NCI-H1436 treated with DMSO at 0.1 percent for 48 hours (cell line): ENCODE data around the gene SLC22A12.

Experiments
- DNase-seq: peaks from one replicate; lab custom pipeline; 2025; lab: John Stamatoyannopoulos, UW

SLC22A12 gene

DNA sequence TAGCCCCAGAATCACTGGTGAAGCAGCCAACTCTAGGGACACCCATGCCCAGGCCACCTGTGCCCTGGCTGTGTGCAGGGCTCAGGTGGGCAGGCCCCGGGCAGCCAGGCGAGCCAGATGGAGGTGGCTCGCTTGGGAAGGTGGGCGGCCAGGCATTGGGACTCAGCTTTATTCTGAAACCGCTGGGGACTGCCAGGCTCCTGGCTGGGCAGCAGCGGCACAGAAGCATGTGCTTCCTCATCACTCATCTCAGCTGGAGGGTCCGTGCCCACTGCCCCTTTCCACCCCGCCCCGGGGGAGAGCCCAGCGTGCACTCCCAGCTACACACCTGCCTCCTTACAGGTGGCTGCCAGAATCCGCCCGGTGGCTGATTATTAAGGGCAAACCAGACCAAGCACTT is 27.1 kb upstream of the SLC22A12 start:
- no peak for DNase-seq

GRCh38 chr11:64564419-64564818 is 26.6 kb upstream of the SLC22A12 start:
- DNase-seq: no peak

DNA sequence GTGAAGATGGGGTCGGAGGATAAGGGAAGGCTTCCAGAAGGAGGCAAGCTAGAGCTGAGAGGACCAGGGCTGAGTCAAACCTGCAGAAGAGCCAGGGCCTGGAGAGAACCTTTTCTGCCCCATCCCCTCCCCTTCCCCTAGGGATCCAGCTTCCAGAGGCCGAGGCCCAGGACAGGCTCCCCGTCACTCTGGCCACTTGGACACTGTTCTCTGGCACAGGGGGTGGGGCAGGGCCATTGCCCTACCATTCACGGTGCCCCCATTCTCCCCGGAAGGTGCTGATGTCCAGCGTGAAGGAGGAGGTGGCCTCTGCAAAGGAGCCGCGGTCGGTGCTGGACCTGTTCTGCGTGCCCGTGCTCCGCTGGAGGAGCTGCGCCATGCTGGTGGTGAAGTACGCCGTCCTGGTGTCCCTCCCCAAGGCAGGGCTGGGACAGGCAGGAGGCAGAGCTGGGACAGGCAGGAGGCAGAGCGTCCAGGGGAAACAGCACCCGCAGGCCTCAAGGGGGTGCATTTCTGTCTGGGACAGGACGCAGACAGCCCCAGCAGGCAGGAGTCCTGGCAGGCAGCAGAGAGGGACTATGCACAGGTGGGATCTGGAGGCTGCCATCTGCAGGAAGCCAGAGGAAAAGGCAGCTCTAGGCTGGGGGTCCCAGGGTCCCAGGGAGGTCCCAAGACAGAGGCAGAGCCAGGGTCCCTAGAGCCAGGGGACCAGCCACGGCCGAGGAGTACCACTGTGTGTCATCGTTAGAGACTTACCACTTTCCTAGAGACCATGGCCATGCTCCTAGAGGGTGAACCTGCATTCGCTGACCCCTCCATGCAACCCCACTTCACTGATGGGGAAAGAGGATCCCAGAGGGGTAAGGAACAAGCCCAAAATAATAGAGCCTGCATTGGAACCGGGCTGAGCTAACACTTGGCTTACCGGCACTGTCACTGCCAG is 25.8 kb upstream of the SLC22A12 start:
- DNase-seq: no peak

DNA sequence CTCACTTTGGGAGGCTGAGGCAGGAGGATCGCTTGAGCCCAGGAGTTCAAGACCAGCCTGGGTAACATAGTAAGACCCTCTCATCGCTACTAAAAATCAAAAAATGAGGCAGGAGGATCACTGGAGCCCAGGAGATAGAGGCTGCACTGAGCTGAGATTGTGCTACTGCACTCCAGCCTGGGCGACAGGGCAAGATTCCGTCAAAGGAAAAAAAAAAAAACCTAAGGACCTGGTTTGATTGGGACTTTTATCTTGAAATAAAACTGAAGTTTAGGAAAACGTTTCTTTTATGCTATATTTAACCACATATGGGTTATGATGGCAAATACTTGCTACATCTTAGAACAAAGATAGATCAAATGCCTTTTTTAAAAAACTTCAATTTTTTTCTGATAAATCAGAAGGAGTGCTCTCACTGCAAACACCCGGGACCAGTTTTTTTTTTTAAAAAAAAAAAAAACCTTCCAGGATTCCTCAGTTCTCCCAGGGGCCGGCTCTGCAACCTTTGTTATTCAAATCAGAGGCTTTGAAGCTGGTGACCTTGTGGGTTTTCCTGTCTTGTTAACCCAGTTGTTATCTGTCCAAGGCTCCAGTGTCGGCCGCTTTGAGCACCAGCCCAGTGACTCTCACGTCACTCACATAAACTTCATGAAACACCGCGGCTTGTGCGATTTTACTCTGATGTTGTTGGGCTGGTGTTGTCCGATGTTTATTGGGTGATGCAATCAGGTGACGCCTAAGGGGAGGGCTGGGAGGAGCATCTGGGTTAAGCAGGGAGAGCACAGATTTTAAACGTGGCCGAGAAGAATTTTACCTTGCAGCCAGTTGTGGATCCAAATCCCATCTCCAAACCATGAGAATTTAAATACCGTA is 24.7 kb upstream of the SLC22A12 start:
- DNase-seq: peak; percentile 8

GRCh38 chr11:64566915-64567891 is 23.8 kb upstream of the SLC22A12 start:
- no peak for DNase-seq

- no peak for DNase-seq
Observed at GRCh38 chr11:64568041-64568571, 22.9 kb upstream of the SLC22A12 start.

- no peak for DNase-seq
Observed at GRCh38 chr11:64568584-64569140, 22.4 kb upstream of the SLC22A12 start.

DNA sequence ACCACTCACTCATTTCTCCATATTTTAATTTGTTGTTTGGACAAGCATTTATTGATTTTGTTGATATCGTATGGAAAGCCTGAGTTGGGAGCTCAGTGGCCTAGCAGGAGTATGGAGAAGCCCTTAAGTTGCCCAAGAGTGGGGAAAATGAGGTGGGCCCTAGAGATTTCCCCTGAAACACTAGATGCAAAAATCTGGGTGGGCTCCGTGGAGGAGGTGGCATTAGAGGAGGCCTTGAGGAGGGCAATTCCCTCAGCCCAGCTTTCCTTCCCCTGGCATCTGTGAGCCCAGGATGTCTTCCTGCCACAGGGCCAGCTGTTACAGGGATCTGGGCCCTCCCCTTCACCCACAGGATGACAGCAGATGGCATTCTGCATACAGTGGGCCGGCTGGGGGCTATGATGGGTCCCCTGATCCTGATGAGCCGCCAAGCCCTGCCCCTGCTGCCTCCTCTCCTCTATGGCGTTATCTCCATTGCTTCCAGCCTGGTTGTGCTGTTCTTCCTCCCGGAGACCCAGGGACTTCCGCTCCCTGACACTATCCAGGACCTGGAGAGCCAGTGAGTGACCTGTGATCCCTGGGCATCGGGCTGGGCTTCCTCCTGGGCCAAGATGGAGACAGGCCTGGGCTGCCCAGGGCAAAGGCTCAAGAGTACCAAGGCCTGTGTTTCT is 21.6 kb upstream of the SLC22A12 start:
- DNase-seq: no peak

- DNase-seq: no peak
Observed at GRCh38 chr11:64570341-64570740, 20.7 kb upstream of the SLC22A12 start.

DNA sequence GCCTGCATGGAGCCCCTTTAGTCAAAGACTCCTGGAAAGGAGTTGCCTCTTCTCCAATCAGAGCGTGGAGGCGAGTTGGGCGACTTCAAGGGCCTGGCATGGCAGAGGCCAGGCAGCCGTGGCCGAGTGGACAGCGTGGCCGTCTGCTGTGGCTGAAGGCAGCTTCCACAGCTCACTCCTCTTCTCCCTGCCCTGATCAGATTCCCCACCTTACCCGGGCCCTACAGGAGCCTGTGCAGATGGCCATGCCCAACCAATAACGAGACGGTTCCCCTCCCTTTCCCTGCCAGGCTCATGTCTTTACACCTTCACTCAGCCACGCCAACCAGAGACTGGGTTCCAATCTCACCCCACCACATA is 20.0 kb upstream of the SLC22A12 start:
- no peak for DNase-seq

DNA sequence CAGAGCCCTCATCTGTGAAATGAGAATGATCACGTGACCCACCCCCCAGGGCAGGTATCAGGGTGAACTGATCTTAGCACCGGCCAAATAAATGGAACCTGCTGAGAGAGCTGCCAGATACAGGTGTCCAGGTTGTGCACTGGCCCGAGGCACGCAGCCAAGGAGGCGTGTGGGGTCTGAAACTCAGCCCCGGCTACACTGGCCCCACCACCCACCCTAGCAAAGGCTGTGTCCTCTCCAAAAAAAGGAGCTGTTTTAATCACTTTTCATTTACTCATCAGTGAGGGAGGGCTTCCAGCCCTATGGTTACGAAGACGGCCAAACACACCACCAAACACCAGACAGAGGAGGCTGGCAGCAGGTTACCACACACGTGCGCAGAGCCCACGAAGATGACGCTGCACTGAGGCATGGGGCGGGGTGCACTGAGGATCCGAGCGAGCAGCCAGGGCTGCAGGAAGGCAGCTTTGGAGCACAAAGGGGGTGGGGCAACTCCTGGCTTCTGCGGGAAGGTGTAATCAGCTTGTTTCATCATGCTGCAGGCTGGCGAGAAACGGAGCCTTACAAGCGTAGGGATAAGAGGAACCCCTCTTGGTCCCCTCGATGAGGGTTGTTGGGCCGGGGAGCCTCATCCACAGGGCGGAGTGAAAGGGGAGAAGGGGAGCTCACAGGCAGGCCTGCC is 19.5 kb upstream of the SLC22A12 start:
- DNase-seq: no peak

DNA sequence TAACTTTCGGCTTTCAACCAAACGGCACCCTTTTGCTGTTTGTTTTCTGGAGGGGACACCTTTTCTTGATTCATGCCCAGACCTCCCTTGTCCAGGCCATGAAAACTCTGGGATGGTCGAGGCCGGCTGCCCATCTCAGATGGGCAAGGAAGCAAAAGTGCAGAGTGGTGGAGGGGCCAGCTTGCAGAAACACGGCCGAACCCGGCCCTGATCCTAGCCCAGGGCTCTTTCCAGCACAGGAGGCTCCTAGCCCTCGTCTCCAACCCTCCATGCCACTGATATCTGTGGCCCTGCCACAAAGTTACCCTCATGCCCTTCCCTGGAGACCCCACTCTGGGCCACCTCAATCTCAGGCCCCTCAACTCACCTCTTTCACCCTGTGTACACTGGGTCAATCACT is 18.9 kb upstream of the SLC22A12 start:
- DNase-seq: no peak

- DNase-seq: no peak
Observed at GRCh38 chr11:64577202-64577601, 13.8 kb upstream of the SLC22A12 start.

DNA sequence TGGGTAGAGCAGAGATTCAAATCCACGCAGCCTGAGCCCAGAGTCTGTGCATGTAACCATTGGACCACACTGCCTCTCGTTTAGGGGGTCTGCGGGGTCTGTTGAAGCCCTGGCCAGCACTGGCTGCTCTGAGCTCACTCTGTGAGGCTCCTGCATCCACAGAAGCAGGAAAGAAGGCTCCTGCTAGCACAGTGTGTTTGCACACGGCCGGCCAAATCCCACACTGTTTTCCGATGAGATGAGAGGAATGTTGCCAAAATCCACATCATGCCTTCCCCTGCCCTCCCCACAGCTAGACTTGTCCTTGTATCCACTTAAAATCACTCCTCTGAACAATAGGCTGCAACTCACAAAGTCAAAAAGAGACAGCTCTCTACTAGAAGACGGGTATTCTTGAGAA is 10.6 kb upstream of the SLC22A12 start:
- DNase-seq: no peak

DNA sequence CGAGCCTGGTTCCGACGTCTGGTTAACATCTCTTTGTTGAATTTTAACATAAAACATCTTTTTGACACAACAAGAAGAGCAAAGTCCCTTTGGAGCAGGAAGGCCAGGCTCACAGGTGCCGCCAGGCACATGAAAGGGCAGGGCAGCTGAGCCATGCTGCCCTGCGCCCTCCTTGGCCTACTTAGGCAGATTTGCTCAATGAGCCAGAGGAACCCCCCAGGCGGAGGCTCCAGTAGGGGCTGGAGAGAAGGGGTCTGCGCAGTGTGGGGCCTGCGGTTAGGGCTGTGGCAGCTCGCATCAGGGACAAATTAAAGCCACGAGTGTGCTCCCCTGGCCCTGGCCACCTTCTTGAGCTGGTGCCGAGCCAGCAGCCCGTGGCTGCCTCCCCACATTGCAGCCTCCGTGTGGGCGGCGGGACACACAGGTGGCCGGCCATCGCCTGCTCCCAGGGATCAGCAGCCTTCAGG is 9.9 kb upstream of the SLC22A12 start:
- DNase-seq: no peak

DNA sequence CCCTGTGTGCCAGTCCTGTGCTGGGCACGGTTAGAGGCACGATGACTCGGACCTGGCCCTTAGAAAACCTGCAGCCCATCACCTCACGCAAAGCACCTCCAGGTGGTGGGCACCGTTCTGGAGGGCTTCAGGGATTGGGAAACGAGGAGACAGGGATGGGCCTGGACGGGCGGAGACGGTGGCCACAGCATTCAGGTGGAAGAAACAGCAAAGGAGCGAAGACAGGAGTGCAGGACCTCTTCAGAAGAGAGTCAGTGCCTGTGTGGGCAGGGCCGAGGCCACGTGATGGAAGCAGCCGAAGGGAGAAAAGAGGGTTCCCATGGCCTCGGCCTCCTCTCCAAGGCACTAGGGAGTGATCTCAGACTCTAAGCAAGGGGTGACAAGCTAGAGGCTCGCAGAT is 8.1 kb upstream of the SLC22A12 start:
- no peak for DNase-seq

DNA sequence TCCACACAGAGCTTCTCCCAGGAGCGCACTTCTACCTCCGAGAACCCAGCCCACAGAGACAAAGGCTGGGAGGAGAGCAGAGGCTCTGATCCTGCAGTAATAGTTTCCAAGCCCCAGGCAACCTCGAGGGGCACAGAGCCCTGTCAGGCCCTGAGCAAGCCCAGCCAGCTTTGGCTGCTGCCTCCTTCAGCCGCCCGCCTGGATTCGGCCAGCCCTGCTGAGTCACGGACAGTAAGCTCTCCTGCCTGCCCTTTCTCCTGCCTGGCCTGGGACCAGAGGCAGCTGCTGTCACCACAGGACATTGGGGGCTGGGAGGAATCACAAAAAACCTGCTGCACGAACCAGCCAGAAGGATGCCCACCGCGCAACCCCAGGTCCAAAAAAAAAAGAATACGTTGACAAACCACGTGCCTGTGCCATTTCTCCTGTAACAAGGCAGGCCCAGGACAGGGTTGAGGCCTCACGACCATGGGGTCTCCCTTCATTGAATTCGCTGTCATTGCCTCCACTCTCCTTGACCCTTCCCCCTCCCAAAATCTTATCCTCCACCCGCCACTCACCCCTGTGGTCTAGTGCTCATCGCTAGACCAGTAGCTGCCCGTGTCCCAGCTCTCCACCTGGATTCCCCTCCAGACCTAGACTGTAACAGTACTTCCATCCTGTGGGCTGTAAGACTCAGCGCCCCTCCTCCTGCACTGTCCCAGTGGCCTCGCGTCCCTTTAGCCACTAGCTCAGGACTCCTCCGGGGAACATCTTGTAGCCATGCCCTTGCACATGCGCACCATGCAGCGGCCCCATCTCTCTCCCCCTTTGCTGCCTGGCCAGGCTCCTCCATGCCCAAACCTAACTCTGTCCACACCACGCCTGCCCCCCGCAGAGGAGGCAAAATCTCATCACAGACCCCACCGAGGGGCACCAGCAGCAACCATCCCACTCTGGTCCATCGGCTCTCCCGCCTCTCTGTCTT is 7.4 kb upstream of the SLC22A12 start:
- DNase-seq: no peak

DNA sequence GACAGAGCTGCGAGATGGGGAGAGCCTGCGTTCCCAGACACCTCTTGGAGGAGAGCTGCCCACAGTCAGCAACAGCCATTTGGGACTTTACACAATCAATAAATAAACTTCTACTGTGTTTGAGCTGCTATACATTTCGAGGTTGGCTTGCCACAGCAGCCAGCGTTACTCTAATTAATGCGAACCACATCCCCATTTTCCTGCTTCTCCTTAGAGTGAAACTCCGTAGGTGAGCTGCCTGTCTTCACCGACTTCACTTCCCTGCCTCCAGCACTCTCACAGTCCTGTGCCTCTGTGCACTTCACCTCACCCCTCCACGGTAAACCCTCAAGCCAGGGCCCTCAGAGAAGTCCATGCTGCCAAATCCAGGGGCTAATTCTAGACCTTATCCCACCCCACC is 5.9 kb upstream of the SLC22A12 start:
- DNase-seq: no peak

- DNase-seq: no peak
Observed at GRCh38 chr11:64586366-64586765, 4.7 kb upstream of the SLC22A12 start.
